Endothelial cell of umbilical vein (primary cell): ENCODE results near the gene CHST11. TPM values are rescaled to one million over a fixed set of nuclear protein-coding genes. Genes with fewer than 3 reads are reported as not detected.

Source experiments
- BruUV-seq: library from RNA; stranded (reverse); fragments of 400-500 nt; replicated peaks from 2 replicates; lab custom pipeline; 2021; lab: Mats Ljungman, UMichigan
- CTCF ChIA-PET: fragments of 300-600, 350-600 bp; sonication (Branson Sonifier 250); formaldehyde crosslinking; loops from one replicate; lab custom pipeline; 2021; ENCODE audit warnings: antibody characterized with exemption, inconsistent platforms; lab: Charles Lee
- POLR2A ChIA-PET: fragments of 300-600, 350-600 bp; sonication (Branson Sonifier 250); formaldehyde crosslinking; loops from one replicate; lab custom pipeline; 2021; ENCODE audit warnings: antibody characterized with exemption, inconsistent platforms; lab: Charles Lee
- DNase-seq: peaks from one replicate; pipeline ENCODE4 v3.0.0-alpha.2; 2011; ENCODE audit warnings: low read depth, low spot score
- FAIRE-seq: peaks from 2 replicates; lab custom pipeline; 2011; peaks lifted over from hg19 to GRCh38; lab: Jason Lieb, UNC
- H2AFZ ChIP-seq: 2 replicates; pipeline ENCODE4 v1.6.0; 2012; ENCODE audit warnings: low read depth, low read length, control low read depth, inconsistent platforms
- H3K27ac ChIP-seq: 2 replicates; pipeline ENCODE4 v1.5.1; 2011; ENCODE audit warnings: low read depth, mild to moderate bottlenecking, control low read depth, low read length, moderate library complexity; ENCODE audit not compliant: insufficient read depth
- H3K27me3 ChIP-seq, 2 experiments: 2 replicates each; pipeline versions ENCODE4 v1.6.0 to v1.6.1; 2011; ENCODE audit warnings: low read length in 2 of 2, mixed read lengths in 1 of 2; ENCODE audit not compliant: control insufficient read depth in 2 of 2, insufficient read depth in 2 of 2
- H3K36me3 ChIP-seq, 2 experiments: 2 replicates in 1 of 2; 3 replicates in 1 of 2; pipeline ENCODE4 v1.5.1; 2011; ENCODE audit warnings: low read length in 2 of 2, mild to moderate bottlenecking in 1 of 2, moderate library complexity in 1 of 2; ENCODE audit not compliant: control insufficient read depth in 2 of 2, insufficient read depth in 2 of 2; ENCODE audit errors: extremely low read depth in 1 of 2
- H3K4me1 ChIP-seq: 3 replicates; pipeline ENCODE4 v1.5.1; 2011; ENCODE audit warnings: mild to moderate bottlenecking, low read length; ENCODE audit not compliant: control insufficient read depth, insufficient read depth; ENCODE audit errors: extremely low read depth
- H3K4me2 ChIP-seq: 2 replicates; pipeline ENCODE4 v1.6.1; 2011; ENCODE audit warnings: low read length, control low read depth, mixed read lengths; ENCODE audit not compliant: insufficient read depth
- H3K4me3 ChIP-seq, 3 experiments: fragments of 200-600 bp in 1 of 3; sonication (generic), shearing (Covaris generic) in 1 of 3; replicated peaks in 1 of 3; 2 replicates each; pipeline ENCODE4 v1.5.1; 2011 to 2016; ENCODE audit warnings: control low read depth in 3 of 3, low read length in 3 of 3, mild to moderate bottlenecking in 2 of 3, inconsistent platforms in 1 of 3, low read depth in 1 of 3, moderate library complexity in 1 of 3; ENCODE audit not compliant: insufficient read depth in 1 of 3
- H3K79me2 ChIP-seq: 2 replicates; pipeline ENCODE4 v1.6.0; 2012; ENCODE audit warnings: low read length, inconsistent platforms; ENCODE audit not compliant: control insufficient read depth, insufficient read depth
- H3K9ac ChIP-seq: replicated peaks from 2 replicates; pipeline ENCODE3; 2011; ENCODE audit warnings: low read length, control low read depth; ENCODE audit not compliant: insufficient read depth; ENCODE audit errors: extremely low read depth
- H3K9me1 ChIP-seq: replicated peaks from 3 replicates; pipeline ENCODE4 v1.6.0; 2011; ENCODE audit warnings: mild to moderate bottlenecking, low read length; ENCODE audit not compliant: control insufficient read depth, insufficient read depth; ENCODE audit errors: extremely low read depth
- H3K9me3 ChIP-seq: replicated peaks from 2 replicates; pipeline ENCODE4 v1.5.1; 2012; ENCODE audit warnings: low read length, inconsistent platforms; ENCODE audit not compliant: control insufficient read depth, insufficient read depth
- H4K20me1 ChIP-seq: replicated peaks from 2 replicates; pipeline ENCODE3; 2011; ENCODE audit warnings: mild to moderate bottlenecking, low read length; ENCODE audit not compliant: control insufficient read depth, insufficient read depth; ENCODE audit errors: extremely low read depth
- EZH2 ChIP-seq: IDR thresholded peaks from 2 replicates; pipeline ENCODE4 v1.6.1; 2012; ENCODE audit warnings: borderline replicate concordance, low read depth, mild to moderate bottlenecking, moderate library complexity, low read length, inconsistent platforms; ENCODE audit not compliant: severe bottlenecking
- FOS ChIP-seq: IDR thresholded peaks from 2 replicates; pipeline ENCODE4 v1.6.1; 2011; ENCODE audit warnings: mild to moderate bottlenecking, low read length, moderate library complexity, borderline replicate concordance; ENCODE audit not compliant: insufficient read depth
- GATA2 ChIP-seq: IDR thresholded peaks from 2 replicates; pipeline ENCODE4 v1.7.0; 2011; ENCODE audit warnings: low read depth, mild to moderate bottlenecking, moderate library complexity, mixed read lengths, low read length; ENCODE audit not compliant: insufficient read length, insufficient read depth
- JUN ChIP-seq: IDR thresholded peaks from 2 replicates; pipeline ENCODE4 v1.6.1; 2011; ENCODE audit warnings: borderline replicate concordance, low read depth; ENCODE audit not compliant: insufficient read length, insufficient read depth
- MYC ChIP-seq: IDR thresholded peaks from one replicate; pipeline ENCODE4 v1.6.1; 2011; ENCODE audit warnings: mild to moderate bottlenecking, low read depth, low read length
- POLR2A ChIP-seq: IDR thresholded peaks from 2 replicates; pipeline ENCODE4 v1.6.1; 2012; ENCODE audit warnings: low read depth, mild to moderate bottlenecking, control low read depth, low read length
- POLR2AphosphoS5 ChIP-seq: IDR thresholded peaks from 2 replicates; pipeline ENCODE4 v1.6.1; 2012; ENCODE audit warnings: low read depth, mild to moderate bottlenecking, control low read depth, low read length, moderate library complexity; ENCODE audit not compliant: insufficient read depth
- dilution Hi-C: fragments of 300-500 bp; cut with MboI; formaldehyde crosslinking; loops from one replicate; pipeline ENCODE4 v1.15.0; 2019; ENCODE audit warnings: low sequenced_read_pairs; ENCODE audit not compliant: extremely low pct_ligation_motif_present
- intact Hi-C: fragments of 100-400 bp; cut with micrococcal nuclease; formaldehyde crosslinking; loops from one replicate; pipeline ENCODE4 v1.10.0; 2022
- polyA plus RNA-seq, 4 experiments: library from polyadenylated mRNA; depleted of rRNA in 3 of 4; stranded (reverse) in 3 of 4; unstranded in 1 of 4; fragments of >200 nt; gene quantifications; 2 replicates each; pipeline versions ENCODE4 v1.2.1 to v1.2.3, GENCODE V29; 2011 to 2012; ENCODE audit warnings: missing spikeins in 1 of 4
- total RNA-seq: library from RNA; stranded (reverse); gene quantifications from 2 replicates; pipeline ENCODE4 v1.2.3, GENCODE V29; 2021
- TF ChIP-seq, protein P1 (sequence below): IDR thresholded peaks from 2 replicates; pipeline ENCODE4 v1.6.1; 2011; ENCODE audit not compliant: insufficient read depth, insufficient read length
- TF ChIP-seq, protein P2 (sequence below), 2 donors: IDR thresholded peaks; 1 replicate in 1 of 2; 2 replicates in 1 of 2; pipeline ENCODE4 v1.5.1; 2011; ENCODE audit warnings: low read length in 2 of 2, mild to moderate bottlenecking in 2 of 2, moderate library complexity in 2 of 2, control low read depth in 1 of 2, inconsistent platforms in 1 of 2, low read depth in 1 of 2; ENCODE audit not compliant: insufficient read depth in 1 of 2; ENCODE audit errors: extremely low read depth in 1 of 2

Gene CHST11
- total and polyA plus RNA-seq, 2 donors (not counting 3 experiments of a cell fraction or from before 2014, with no cell fraction given) = 19.7 to 20.9 TPM

DNA sequence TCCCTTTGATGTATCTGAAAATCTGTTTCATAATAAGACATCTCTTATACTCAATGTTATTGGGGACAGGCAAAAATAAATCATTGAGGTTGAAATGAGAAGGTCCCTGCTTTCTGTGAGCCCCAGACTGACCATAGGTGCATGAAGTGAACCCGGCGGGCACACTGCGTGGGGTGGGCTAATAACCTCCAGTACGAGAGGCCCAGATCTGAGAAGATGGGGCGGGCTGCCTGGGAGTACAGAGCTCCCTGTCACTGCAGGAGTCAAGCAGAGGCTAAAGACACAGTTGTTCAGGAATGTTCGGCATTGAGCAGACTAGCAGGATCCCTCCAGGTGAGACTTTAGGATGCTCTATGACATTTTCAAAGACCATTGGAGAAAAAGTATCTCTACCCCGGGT is 244.6 kb downstream of the CHST11 start:
- Histone ChIP-seq H3K79me2 (no peaks in the 10 kb centered on the region), H3K9me3 (no peaks in the 10 kb centered on the region), H3K4me3 (no peak overlapping the region), H3K27ac (no peak overlapping the region), H3K4me2 (no peak overlapping the region), H3K4me1 (no peaks in the 10 kb centered on the region), H3K27me3 (no peaks in the 10 kb centered on the region), H3K36me3 (no peaks in the 10 kb centered on the region), H4K20me1 (no peaks in the 10 kb centered on the region), H2AFZ (no peak overlapping the region), H3K9me1 (no peaks in the 10 kb centered on the region), H3K9ac (no peak overlapping the region)
- DNase-seq (no peak), FAIRE-seq (no peak)
- no TSS peak for BruUV-seq
- ChIA-PET POLR2A (no interaction called here), CTCF (no interaction called here)
- intact Hi-C loops (no loop called here), dilution Hi-C loops (no loop called here)
- TF ChIP-seq GATA2 (no peak), MYC (no peak), POLR2A (no peak), EZH2 (no peak), POLR2AphosphoS5 (no peak), JUN (no peak), FOS (no peak)
- TF ChIP-seq, protein P1, sequence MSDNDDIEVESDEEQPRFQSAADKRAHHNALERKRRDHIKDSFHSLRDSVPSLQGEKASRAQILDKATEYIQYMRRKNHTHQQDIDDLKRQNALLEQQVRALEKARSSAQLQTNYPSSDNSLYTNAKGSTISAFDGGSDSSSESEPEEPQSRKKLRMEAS = no peak
- TF ChIP-seq, protein P2, sequence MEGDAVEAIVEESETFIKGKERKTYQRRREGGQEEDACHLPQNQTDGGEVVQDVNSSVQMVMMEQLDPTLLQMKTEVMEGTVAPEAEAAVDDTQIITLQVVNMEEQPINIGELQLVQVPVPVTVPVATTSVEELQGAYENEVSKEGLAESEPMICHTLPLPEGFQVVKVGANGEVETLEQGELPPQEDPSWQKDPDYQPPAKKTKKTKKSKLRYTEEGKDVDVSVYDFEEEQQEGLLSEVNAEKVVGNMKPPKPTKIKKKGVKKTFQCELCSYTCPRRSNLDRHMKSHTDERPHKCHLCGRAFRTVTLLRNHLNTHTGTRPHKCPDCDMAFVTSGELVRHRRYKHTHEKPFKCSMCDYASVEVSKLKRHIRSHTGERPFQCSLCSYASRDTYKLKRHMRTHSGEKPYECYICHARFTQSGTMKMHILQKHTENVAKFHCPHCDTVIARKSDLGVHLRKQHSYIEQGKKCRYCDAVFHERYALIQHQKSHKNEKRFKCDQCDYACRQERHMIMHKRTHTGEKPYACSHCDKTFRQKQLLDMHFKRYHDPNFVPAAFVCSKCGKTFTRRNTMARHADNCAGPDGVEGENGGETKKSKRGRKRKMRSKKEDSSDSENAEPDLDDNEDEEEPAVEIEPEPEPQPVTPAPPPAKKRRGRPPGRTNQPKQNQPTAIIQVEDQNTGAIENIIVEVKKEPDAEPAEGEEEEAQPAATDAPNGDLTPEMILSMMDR (IDR thresholded peaks at IDR 0.05; ENCODE audit: extremely low read depth in 1 of 2, insufficient read depth in 1 of 2, low read depth in 1 of 2, low read length in 2 of 2) = no peak
